ENCODE data around the gene RMI1.
"Not testable (repeated sequence)": the region's sequence is repeated elsewhere in the genome, so short reads cannot be mapped to it uniquely, and the experiment has no call there.

RMI1 gene

DNA sequence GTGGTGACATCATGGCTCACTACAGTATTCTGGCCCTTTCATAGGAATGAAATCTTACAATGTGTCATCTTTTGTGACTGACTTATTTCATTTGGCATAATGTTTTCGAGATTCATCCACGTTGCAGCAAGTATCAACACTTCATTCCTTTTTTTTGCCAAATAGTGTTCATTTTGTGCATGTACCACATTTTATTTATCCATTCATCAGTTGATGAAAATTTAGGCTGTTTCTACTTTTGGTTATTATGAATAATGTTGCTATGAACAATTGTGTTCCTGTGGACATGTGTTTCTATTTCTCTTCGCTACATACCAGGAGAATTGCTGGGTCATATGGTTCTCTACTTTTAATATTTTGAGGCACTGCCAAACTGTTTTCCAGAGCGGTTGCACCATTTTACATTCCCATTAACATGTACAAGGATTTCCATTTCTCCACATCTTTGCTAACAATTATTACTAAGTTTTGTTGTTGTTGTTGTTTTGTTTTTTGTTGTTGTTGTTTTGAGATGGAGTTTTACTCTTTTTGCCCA is 43.5 kb downstream of the RMI1 start:
- no peak for DNase-seq

DNA sequence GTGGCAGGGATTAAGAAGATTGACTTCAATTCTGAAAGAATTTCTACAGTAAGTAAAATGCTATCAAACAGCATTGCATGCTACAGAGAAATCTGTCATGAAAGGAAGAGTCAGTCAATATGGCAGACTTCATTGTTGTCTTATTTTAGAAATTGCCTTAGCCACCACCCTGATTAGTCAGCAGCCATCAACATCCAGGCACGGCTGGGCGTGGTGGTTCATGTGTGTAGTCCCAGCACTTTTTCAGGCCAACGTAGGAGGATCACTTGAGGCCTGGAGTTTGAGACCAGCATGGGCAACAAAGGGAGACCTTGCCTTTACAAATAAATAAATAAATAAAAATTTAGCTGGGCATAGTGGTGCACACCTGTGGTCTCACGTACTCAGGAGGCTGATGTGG is 46.6 kb downstream of the RMI1 start:
- no peak for DNase-seq

DNA sequence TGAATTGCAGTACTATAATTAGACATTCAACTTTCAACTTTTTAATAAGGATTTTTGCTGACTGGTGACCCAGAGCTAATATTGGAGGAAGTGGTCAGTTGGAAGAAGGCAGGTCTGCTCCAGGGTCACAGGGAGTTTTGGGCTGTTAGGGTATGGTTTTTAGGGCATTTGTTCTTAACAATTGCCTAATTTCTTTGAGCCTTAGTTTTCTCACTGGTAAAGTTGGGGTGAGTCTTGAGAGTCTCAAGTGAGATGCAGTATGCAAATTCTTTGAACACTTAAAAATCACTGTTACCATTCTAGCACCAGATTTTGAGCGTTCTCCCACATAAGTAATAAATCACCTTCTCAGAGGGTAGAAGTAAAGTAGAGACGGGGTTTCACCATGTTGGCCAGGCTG is 50.9 kb downstream of the RMI1 start:
- no peak for DNase-seq

DNA sequence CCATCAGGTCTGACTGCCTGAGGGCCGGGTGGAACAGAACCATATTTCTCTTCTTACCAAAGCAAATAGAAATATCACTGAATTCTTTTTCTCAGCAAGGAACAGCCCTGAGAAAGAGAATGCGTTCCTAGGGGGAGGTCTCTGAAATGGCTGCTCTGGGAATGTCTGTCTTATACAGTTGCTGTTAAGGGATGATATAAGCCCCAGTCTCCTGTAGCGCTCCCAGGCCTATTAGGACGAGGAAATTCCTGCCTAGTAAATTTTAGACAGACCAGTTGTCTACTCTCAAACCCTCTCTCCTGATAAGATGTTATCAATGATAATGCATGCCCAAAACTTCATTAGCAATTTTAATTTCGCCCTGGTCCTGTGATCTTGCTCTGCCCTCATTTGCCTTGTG is 61.3 kb downstream of the RMI1 start:
- DNase-seq = not testable (repeated sequence)

DNA sequence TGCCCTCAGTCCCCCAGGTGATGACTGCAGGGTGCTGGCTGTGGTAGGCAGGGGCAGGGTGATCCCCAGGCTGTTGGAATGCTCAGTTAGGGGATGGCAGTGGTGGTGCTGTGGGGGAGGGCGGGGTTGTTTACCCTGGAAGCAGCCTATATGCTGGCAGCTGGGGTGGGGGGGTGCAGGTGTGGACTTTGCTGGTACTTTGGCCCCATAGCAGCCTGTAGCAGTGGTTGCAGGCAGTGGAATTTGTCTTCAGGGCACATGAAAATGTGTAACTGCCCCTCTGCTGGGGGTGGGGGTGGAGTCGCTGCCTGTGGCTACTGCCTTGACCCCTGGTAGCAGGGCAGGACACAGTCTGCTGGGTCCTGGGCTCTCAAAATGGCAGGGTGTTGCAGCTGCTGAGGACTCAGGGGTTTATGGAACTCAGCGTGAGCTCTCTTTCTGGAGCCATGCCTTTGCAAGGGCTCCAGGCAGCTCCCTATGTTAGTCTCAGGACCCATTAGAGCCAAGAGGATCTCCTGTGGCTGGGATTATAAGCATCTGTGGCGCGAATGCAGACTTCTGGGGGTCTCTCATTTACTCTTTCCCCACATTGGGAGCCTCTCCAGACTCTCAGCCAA is 65.0 kb downstream of the RMI1 start:
- no peak for DNase-seq
